SK-N-MC (cell line): ENCODE data around the gene AKIRIN1.

Source experiments
- EZH2 ChIP-seq: fragments of 200-600 bp; sonication (generic); IDR thresholded peaks from one replicate; pipeline ENCODE4 v1.6.1; 2017; ENCODE audit warnings: antibody characterized with exemption
- POLR2AphosphoS5 ChIP-seq: IDR thresholded peaks from 2 replicates; pipeline ENCODE4 v1.6.1; 2012; ENCODE audit warnings: mild to moderate bottlenecking, low read depth, low read length, borderline replicate concordance

DNA sequence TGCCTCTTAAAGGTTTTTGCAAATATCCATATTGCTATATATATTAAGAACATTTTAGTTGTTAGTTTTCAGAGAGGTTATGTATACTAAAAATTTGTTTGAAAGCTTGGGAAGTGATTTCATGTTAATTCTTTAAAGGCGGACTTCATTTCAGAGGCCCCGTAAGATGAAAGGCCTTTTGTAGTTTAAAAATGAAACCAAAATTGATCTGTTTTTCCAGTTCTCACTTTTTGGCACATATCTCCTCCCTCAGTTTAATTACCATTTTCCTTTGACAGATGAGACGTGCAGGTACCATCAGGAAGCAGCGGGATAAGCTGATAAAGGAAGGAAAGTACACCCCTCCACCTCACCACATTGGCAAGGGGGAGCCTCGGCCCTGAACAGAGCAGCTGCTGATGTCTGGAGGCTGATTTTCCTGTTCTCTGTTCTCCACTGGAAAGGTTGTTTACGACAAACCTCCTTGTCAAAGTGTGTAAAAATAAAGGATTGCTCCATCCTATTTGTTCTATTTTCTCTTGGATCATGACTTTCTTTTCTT lies 43.1 kb downstream of the AKIRIN1 start:
- TF ChIP-seq POLR2AphosphoS5 (no peak), EZH2 (no peak)
